Kidney epithelial cell (primary cell): Measurements from ENCODE around the gene GIPR. TPM values are rescaled to one million over a fixed set of nuclear protein-coding genes. Genes with fewer than 3 reads are reported as not detected.

Experiments used
- DNase-seq: peaks from one replicate; pipeline ENCODE4 v3.0.0-alpha.2; 2010; ENCODE audit warnings: low read depth
- H3K27me3 ChIP-seq: 2 replicates; pipeline ENCODE4 v1.6.0; 2011; ENCODE audit warnings: low read length; ENCODE audit not compliant: control insufficient read depth, insufficient read depth
- H3K36me3 ChIP-seq: 2 replicates; pipeline ENCODE4 v1.5.1; 2011; ENCODE audit warnings: low read length; ENCODE audit not compliant: control insufficient read depth, insufficient read depth
- H3K4me3 ChIP-seq: 2 replicates; pipeline ENCODE4 v1.5.1; 2011; ENCODE audit warnings: low read depth, mild to moderate bottlenecking, control low read depth, low read length
- CTCF ChIP-seq: IDR thresholded peaks from 2 replicates; pipeline ENCODE4 v1.5.1; 2011; ENCODE audit warnings: mild to moderate bottlenecking, moderate library complexity, low read length, control low read depth, inconsistent platforms; ENCODE audit not compliant: insufficient read depth, poor library complexity, severe bottlenecking
- total RNA-seq: library from RNA; depleted of rRNA; stranded (reverse); fragments of >200 nt; gene quantifications from 2 replicates; pipeline ENCODE4 v1.2.3, GENCODE V29; 2015

The GIPR gene
- total RNA-seq, 1 donor from 2014 or later: 0.46 TPM

GRCh38 chr19:45705710-45706415, 37.8 kb downstream of the GIPR start:
- Histone ChIP-seq H3K36me3 (peaks cover 2% of the 10 kb centered on the region), H3K27me3 (no peaks in the 10 kb centered on the region), H3K4me3 (no peak overlapping the region)
- DNase-seq: no peak
- TF ChIP-seq CTCF: no peak

GRCh38 chr19:45710356-45711130, 42.5 kb downstream of the GIPR start:
- Histone ChIP-seq H3K27me3 (no peaks in the 10 kb centered on the region), H3K36me3 (no peaks in the 10 kb centered on the region), H3K4me3 (no peak overlapping the region)
- no peak for TF ChIP-seq CTCF
- no peak for DNase-seq

GRCh38 chr19:45711851-45712698, 44.1 kb downstream of the GIPR start:
- H3K36me3 ChIP-seq: no peaks in the 10 kb centered on the region
- no peak for DNase-seq
- H3K27me3 ChIP-seq: no peaks in the 10 kb centered on the region
- no peak for TF ChIP-seq CTCF
- H3K4me3 ChIP-seq: no peak overlapping the region

- H3K4me3 ChIP-seq: no peak overlapping the region
- H3K36me3 ChIP-seq: no peaks in the 10 kb centered on the region
- TF ChIP-seq CTCF: no peak
- no peak for DNase-seq
- no peaks in the 10 kb centered on the region for H3K27me3 ChIP-seq
Observed at GRCh38 chr19:45712699-45713067, 44.7 kb downstream of the GIPR start.

- DNase-seq: no peak
- H3K36me3 ChIP-seq: no peaks in the 10 kb centered on the region
- TF ChIP-seq CTCF: no peak
- H3K4me3 ChIP-seq: no peak overlapping the region
- H3K27me3 ChIP-seq: no peaks in the 10 kb centered on the region
Observed at GRCh38 chr19:45713141-45713540, 45.1 kb downstream of the GIPR start.
